ENCODE results near the gene ARHGEF40. TPM values are rescaled to one million over a fixed set of nuclear protein-coding genes. Genes with fewer than 3 reads are reported as not detected.

The ARHGEF40 gene
- polyA plus RNA-seq, 2 of the 4 experiments (the other 2 are of a cell fraction) = 7.8 to 9.6 TPM

DNA sequence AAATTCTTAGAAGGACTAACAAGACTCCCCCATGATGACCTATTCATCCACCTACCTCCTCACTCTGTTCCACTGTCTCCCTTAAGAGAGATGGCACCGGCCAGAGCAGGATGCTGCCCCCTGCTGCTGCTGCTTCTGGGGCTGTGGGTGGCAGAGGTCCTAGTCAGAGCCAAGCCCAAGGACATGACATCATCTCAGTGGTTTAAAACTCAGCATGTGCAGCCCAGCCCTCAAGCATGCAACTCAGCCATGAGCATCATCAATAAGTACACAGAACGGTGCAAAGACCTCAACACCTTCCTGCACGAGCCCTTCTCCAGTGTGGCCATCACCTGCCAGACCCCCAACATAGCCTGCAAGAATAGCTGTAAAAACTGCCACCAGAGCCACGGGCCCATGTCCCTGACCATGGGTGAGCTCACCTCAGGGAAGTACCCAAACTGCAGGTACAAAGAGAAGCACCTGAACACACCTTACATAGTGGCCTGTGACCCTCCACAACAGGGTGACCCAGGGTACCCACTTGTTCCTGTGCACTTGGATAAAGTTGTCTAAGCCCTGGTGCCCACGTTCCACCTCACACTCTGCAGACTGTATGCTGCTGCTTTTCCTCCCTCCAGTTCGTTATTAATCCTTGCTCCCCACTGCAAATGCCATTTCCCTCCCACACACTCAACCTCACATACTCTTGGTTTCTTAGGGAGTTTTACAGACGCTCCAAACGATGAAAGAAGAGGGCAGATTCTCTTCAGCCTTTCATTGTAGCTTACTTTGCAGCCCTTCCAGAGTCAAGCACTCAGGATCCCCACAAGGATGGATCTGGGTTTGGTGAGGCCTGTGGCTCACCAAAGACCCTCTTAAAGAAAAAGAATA is 12.1 kb upstream of the ARHGEF40 start, which contains the start of gene RNASE8:
Gene RNASE8, plus strand, starts transcription at position 20 of the 873 bp plus-strand sequence. Its CDS starts 71 bp downstream, at position 91.
- no peak for FAIRE-seq
- CTCF ChIA-PET = interaction anchor here (1.0 to 4.8 kb wide), 6 partner anchors 10 to 48 kb away, joined by 3 to 26 read pairs (median 5); no protein-coding TSS in a partner anchor
- Histone ChIP-seq H3K4me1 (peaks cover 29% of the 10 kb centered on the region), H3K9me3 (no peaks in the 10 kb centered on the region), H3K4me2 (no peak within 1 kb of the TSS), H3K27ac (no peak within 1 kb of the TSS), H3K4me3 (no peak within 1 kb of the TSS)
- 62% methylated on average over 8 of the region's 8 CpGs for WGBS (ENCODE audit: missing lambda C conversion rate)
- TF ChIP-seq KDM1A (IDR thresholded peaks at IDR 0.05; ENCODE audit: low read depth) (no peak), SMC3 (IDR thresholded peaks at IDR 0.05) (no peak), CBX8 (IDR thresholded peaks at IDR 0.05) (no peak), ZC3H11A (IDR thresholded peaks at IDR 0.05) (no peak), MYC (IDR thresholded peaks at IDR 0.05; ENCODE audit: borderline replicate concordance, low read length) (no peak), KDM5A (IDR thresholded peaks at IDR 0.05) (no peak)
- TF ChIP-seq, protein P1, sequence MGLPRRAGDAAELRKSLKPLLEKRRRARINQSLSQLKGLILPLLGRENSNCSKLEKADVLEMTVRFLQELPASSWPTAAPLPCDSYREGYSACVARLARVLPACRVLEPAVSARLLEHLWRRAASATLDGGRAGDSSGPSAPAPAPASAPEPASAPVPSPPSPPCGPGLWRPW (IDR thresholded peaks at IDR 0.05) = no peak
- TF ChIP-seq, protein P2, sequence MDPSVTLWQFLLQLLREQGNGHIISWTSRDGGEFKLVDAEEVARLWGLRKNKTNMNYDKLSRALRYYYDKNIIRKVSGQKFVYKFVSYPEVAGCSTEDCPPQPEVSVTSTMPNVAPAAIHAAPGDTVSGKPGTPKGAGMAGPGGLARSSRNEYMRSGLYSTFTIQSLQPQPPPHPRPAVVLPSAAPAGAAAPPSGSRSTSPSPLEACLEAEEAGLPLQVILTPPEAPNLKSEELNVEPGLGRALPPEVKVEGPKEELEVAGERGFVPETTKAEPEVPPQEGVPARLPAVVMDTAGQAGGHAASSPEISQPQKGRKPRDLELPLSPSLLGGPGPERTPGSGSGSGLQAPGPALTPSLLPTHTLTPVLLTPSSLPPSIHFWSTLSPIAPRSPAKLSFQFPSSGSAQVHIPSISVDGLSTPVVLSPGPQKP (IDR thresholded peaks at IDR 0.05; ENCODE audit: low read depth, low read length) = no peak
- TF ChIP-seq, protein P3, sequence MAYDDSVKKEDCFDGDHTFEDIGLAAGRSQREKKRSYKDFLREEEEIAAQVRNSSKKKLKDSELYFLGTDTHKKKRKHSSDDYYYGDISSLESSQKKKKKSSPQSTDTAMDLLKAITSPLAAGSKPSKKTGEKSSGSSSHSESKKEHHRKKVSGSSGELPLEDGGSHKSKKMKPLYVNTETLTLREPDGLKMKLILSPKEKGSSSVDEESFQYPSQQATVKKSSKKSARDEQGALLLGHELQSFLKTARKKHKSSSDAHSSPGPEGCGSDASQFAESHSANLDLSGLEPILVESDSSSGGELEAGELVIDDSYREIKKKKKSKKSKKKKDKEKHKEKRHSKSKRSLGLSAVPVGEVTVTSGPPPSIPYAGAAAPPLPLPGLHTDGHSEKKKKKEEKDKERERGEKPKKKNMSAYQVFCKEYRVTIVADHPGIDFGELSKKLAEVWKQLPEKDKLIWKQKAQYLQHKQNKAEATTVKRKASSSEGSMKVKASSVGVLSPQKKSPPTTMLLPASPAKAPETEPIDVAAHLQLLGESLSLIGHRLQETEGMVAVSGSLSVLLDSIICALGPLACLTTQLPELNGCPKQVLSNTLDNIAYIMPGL (CRISPR knock-in tag; IDR thresholded peaks at IDR 0.05; ENCODE audit: borderline replicate concordance) = no peak
- POLR2A ChIA-PET = no interaction called here
- no peak for DNase-seq (ENCODE audit: low read depth in 1 of 2, low spot score in 1 of 2)
- peak in 1 of 2 experiments; percentile 46; a peak in 2 of 6 replicates for ATAC-seq

DNA sequence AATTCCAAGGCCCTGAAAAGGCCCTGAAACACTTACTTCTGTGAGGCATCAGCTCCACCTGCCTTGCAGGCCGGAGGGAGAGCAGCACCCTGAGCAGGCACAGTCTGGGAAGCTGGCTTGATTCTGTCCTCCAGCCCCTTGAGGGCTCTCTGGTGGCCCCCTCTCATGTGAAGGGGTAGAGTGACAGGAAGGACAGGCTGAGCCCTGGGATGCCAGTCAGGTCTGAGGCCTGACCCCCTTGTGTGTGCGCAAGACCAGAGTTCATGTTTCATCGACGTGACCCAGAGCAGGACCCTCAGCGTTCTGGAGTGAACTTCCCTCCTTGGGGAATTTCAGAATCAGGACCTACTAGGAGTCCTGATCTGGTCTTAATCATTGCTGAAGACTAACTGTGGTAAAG is 11.2 kb upstream of the ARHGEF40 start:
- DNase-seq (ENCODE audit: low read depth in 1 of 2, low spot score in 1 of 2) = no peak
- WGBS (ENCODE audit: missing lambda C conversion rate) = 84% methylated on average over 5 of the region's 5 CpGs
- FAIRE-seq = no peak
- POLR2A ChIA-PET = interaction anchor here (1.0 kb wide), 1 partner anchor 12 kb away, joined by 3 read pairs; no protein-coding TSS in a partner anchor
- TF ChIP-seq, protein P4, sequence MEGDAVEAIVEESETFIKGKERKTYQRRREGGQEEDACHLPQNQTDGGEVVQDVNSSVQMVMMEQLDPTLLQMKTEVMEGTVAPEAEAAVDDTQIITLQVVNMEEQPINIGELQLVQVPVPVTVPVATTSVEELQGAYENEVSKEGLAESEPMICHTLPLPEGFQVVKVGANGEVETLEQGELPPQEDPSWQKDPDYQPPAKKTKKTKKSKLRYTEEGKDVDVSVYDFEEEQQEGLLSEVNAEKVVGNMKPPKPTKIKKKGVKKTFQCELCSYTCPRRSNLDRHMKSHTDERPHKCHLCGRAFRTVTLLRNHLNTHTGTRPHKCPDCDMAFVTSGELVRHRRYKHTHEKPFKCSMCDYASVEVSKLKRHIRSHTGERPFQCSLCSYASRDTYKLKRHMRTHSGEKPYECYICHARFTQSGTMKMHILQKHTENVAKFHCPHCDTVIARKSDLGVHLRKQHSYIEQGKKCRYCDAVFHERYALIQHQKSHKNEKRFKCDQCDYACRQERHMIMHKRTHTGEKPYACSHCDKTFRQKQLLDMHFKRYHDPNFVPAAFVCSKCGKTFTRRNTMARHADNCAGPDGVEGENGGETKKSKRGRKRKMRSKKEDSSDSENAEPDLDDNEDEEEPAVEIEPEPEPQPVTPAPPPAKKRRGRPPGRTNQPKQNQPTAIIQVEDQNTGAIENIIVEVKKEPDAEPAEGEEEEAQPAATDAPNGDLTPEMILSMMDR (IDR thresholded peaks at IDR 0.05) = no peak
- no peak for TF ChIP-seq HOXB13 (CRISPR knock-in tag; IDR thresholded peaks at IDR 0.05; ENCODE audit: low read depth)
- no peak for TF ChIP-seq HOXA7 (CRISPR knock-in tag; IDR thresholded peaks at IDR 0.05)
- TF ChIP-seq, protein P5, sequence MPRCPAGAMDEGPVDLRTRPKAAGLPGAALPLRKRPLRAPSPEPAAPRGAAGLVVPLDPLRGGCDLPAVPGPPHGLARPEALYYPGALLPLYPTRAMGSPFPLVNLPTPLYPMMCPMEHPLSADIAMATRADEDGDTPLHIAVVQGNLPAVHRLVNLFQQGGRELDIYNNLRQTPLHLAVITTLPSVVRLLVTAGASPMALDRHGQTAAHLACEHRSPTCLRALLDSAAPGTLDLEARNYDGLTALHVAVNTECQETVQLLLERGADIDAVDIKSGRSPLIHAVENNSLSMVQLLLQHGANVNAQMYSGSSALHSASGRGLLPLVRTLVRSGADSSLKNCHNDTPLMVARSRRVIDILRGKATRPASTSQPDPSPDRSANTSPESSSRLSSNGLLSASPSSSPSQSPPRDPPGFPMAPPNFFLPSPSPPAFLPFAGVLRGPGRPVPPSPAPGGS (IDR thresholded peaks at IDR 0.05) = no peak
- no peak for TF ChIP-seq KDM5A (IDR thresholded peaks at IDR 0.05)
- TF ChIP-seq, protein P3 (CRISPR knock-in tag; IDR thresholded peaks at IDR 0.05; ENCODE audit: borderline replicate concordance) = no peak
- no peak for TF ChIP-seq JUNB (IDR thresholded peaks at IDR 0.05)
- TF ChIP-seq KDM1A (IDR thresholded peaks at IDR 0.05; ENCODE audit: low read depth) = no peak
- no peak for TF ChIP-seq ESRRA (IDR thresholded peaks at IDR 0.05; ENCODE audit: borderline replicate concordance, low read length)
- no peak for TF ChIP-seq RNF2 (IDR thresholded peaks at IDR 0.05; ENCODE audit: borderline replicate concordance, low read depth)
- TF ChIP-seq MAFK (IDR thresholded peaks at IDR 0.05; ENCODE audit: partially characterized antibody) = no peak
- TF ChIP-seq FOXS1 (CRISPR knock-in tag; IDR thresholded peaks at IDR 0.05) = no peak
- no peak for TF ChIP-seq RAD21 (conservative IDR thresholded peaks at IDR 0.05 in 1 of 2, IDR thresholded peaks at IDR 0.05 in 1 of 2)
- TF ChIP-seq, protein P6, sequence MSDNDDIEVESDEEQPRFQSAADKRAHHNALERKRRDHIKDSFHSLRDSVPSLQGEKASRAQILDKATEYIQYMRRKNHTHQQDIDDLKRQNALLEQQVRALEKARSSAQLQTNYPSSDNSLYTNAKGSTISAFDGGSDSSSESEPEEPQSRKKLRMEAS (IDR thresholded peaks at IDR 0.05) = no peak
- TF ChIP-seq, protein P1 (IDR thresholded peaks at IDR 0.05) = no peak
- no peak for TF ChIP-seq ZNF302 (CRISPR knock-in tag; IDR thresholded peaks at IDR 0.05)
- TF ChIP-seq POLR2A (IDR thresholded peaks at IDR 0.05; ENCODE audit: low read length) = no peak
- TF ChIP-seq, protein P7, sequence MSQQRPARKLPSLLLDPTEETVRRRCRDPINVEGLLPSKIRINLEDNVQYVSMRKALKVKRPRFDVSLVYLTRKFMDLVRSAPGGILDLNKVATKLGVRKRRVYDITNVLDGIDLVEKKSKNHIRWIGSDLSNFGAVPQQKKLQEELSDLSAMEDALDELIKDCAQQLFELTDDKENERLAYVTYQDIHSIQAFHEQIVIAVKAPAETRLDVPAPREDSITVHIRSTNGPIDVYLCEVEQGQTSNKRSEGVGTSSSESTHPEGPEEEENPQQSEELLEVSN (IDR thresholded peaks at IDR 0.05; ENCODE audit: borderline replicate concordance, low read depth) = no peak
- no peak for TF ChIP-seq JUN (IDR thresholded peaks at IDR 0.05)
- CTCF ChIA-PET = interaction anchor here (0.8 to 4.8 kb wide), 5 partner anchors 9 to 44 kb away, joined by 3 to 26 read pairs (median 5); no protein-coding TSS in a partner anchor
- Histone ChIP-seq H3K27ac (no peak overlapping the region), H3K4me1 (peaks cover 37% of the 10 kb centered on the region), H3K4me2 (no peak overlapping the region), H3K4me3 (no peak overlapping the region), H3K9me3 (no peaks in the 10 kb centered on the region)
- ATAC-seq = no peak

Data from A549 (cell line).